HUES64 (cell line): ENCODE measurements around the gene HMCES.

Experiments used
- H3K27ac ChIP-seq: 2 replicates; pipeline ENCODE4 v1.7.0; 2013; ENCODE audit warnings: low read depth, low read length, inconsistent platforms
- H3K27me3 ChIP-seq: 2 replicates; pipeline ENCODE4 v1.6.1; 2013; ENCODE audit warnings: mild to moderate bottlenecking, low read length; ENCODE audit not compliant: insufficient read depth
- H3K36me3 ChIP-seq: 2 replicates; pipeline ENCODE4 v1.6.1; 2013; ENCODE audit warnings: mild to moderate bottlenecking, low read length; ENCODE audit not compliant: insufficient read depth
- H3K4me1 ChIP-seq: 2 replicates; pipeline ENCODE4 v1.6.1; 2013; ENCODE audit warnings: mild to moderate bottlenecking, low read length, moderate library complexity; ENCODE audit not compliant: insufficient read depth
- H3K4me3 ChIP-seq: 2 replicates; pipeline ENCODE4 v1.5.1; 2013; ENCODE audit warnings: mild to moderate bottlenecking, low read length, moderate library complexity
- H3K9ac ChIP-seq: 2 replicates; pipeline ENCODE4 v1.6.1; 2013; ENCODE audit warnings: mild to moderate bottlenecking, low read depth, low read length
- H3K9me3 ChIP-seq: 2 replicates; pipeline ENCODE4 v1.6.1; 2013; ENCODE audit warnings: low read depth, low read length; ENCODE audit not compliant: insufficient read depth
- WGBS: fragments of 150-250, 120-280 bp; methylation state at CpG from one replicate; pipeline ENCODE4 v1.1.7; 2013; ENCODE audit warnings: missing lambda C conversion rate; 5-methylcytosine and 5-hydroxymethylcytosine counted together

The HMCES gene

DNA sequence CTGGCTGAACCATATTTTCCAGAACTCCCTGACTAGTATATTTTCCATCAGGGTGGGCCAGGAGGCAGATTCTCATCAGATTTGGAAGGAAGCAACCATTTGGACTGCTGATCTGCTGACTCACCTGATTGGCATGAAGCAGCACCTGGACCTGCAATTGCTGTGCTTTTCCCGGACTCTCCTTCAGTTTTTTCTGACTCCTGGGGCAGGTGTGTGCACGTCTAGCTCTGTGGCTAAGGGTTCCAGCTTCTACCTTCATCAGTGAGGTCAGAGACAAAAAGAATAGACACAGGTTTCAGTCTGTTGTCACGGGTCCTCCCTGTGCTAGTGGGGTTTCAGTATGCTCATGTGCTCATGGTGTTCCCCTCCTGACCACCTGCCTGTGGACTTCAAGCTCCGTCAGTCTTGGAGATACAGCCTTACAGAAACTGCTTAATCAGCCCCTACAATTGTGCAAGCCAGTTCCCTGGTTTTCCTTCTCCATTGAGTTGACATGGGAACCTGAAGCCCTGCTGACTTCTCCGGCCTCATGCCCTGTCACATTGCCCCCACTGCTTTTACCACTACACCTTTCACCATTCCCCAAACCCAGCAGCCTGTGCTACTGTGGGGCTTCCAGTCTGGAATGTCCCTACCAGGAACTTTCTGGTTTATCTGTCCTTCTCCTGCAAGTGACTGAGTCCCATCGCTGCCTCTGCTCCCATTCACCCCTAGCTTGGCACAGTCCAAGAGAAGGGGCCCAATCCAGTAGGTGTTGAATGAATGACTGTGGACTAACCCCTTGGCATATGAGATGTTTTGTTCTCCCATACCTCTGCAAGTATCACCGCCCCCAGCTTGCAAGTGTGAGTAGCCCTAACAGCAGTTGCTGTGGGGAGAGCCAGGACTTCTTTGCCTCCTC is 31.7 kb downstream of the HMCES start:
- no peak overlapping the region for H3K4me3 ChIP-seq
- H3K27ac ChIP-seq: no peak overlapping the region
- no peaks in the 10 kb centered on the region for H3K27me3 ChIP-seq
- H3K4me1 ChIP-seq: peaks cover 12% of the 10 kb centered on the region
- no peaks in the 10 kb centered on the region for H3K36me3 ChIP-seq
- H3K9me3 ChIP-seq: no peaks in the 10 kb centered on the region
- no peak overlapping the region for H3K9ac ChIP-seq
- 87% methylated on average over 7 of the region's 7 CpGs for WGBS

DNA sequence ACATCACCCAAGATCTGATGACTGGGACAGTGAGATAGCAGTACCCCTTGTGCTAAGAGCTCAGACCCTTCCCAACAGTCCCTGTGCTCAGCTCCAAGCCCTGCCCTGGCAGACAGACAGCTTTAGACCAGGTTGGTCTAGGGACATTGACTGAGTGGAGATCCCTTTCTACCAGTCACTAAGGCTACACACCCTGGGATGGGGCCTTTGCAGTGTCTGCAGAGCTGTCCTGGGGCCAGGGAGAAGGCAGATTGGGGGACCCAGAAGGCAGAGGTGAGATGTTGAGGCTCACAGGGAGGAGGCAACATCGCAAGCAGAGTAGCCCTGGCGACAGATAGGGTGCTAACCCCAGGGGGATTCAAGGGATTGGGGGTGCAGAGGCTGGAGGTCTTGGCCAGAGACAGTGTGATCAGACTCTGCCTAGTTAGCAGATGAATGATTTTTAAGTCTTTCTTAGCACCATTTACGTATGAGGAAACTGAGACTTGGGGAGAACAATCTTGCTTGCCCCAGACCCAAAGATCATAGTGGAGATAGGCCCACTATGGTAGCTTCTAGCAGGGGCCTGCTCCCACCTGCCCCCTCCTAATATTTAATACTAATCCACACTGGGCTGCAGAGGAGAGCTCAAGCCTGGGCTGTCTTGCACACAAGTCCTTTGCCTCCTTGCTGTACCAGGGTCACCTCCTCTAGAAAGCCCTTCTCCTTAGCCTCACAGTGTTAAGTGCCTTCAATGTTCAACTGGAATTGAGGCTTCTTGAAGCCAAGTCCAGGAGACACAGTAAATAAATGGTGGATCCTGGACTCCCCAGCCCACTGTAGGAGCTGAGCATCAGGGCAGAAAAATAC is 32.6 kb downstream of the HMCES start:
- H3K9ac ChIP-seq: no peak overlapping the region
- H3K27ac ChIP-seq: no peak overlapping the region
- WGBS: 96% methylated on average over 3 of the region's 3 CpGs
- H3K27me3 ChIP-seq: no peaks in the 10 kb centered on the region
- no peak overlapping the region for H3K4me3 ChIP-seq
- no peaks in the 10 kb centered on the region for H3K9me3 ChIP-seq
- H3K4me1 ChIP-seq: peaks cover 9% of the 10 kb centered on the region
- no peaks in the 10 kb centered on the region for H3K36me3 ChIP-seq

DNA sequence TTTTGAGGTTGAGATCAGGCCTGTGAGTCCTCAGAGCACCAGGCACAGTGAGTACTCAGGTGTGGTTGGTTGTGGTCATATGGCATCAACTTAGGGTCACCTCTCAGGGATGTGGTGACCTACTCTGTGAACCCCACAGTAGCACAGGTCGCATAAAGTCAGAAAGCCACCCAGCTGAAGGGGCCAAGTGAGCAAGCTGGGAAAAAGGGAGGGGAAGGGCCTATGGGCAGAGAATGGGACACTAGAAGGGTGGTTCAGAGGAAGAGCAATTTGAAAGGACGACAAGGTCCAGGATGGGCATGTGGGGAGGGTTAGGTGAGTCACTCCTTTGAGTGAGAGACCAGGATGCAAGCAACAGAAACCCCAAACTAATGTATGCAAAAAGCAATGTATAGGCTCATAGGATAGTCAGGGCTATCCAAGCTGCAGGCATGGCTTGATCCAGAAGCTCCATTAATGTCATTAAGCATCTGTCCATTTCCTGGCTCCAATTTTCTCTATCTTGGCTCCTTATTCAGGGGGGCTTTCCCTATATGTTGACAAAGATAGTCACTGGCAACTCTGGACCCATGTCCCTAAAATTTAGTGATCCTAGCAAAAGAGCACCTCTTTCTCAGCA is 33.5 kb downstream of the HMCES start:
- H3K27ac ChIP-seq: no peak overlapping the region
- H3K9ac ChIP-seq: no peak overlapping the region
- H3K9me3 ChIP-seq: no peaks in the 10 kb centered on the region
- H3K27me3 ChIP-seq: no peaks in the 10 kb centered on the region
- H3K4me3 ChIP-seq: no peak overlapping the region
- H3K36me3 ChIP-seq: no peaks in the 10 kb centered on the region
- 81% methylated on average over 2 of the region's 2 CpGs for WGBS
- H3K4me1 ChIP-seq: peaks cover 9% of the 10 kb centered on the region

DNA sequence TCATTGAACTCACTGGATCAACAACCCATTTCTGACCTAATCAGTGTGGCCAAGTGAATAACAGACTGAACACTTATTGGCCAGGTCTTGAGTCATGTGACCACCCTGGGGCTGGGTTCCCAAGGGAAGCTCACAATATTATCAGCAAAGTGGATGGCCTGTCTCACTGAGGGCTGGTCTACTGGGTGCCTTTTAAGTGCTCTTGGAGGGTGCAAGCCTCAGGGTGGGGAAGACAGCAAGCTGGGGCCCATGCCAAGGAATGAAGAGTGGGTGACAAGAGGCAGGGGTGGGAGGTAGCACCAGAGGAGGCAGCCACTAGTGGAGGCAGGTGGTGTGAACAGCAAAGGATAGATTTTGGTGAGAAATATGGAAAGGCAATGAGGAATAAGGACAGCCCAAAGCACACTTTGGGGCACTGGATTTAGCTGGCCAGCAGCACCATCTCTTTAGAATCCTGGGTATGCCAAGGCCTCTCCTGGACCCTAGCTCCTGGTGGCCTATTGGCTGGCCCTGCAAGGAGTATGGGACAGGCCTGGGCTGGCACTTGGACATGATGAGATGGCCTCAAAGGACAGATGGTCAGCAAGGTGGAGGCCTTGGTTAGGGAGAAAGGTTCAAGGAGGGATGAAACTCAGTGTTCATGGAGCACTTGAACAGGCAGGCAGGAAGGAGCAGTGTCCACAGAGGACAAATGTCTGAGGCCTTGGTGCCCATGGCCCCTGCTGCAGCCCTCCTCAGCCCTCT is 34.2 kb downstream of the HMCES start:
- Histone ChIP-seq H3K27ac (no peak overlapping the region), H3K9ac (no peak overlapping the region), H3K27me3 (no peaks in the 10 kb centered on the region), H3K4me1 (peaks cover 9% of the 10 kb centered on the region), H3K36me3 (no peaks in the 10 kb centered on the region), H3K9me3 (no peaks in the 10 kb centered on the region), H3K4me3 (no peak overlapping the region)

DNA sequence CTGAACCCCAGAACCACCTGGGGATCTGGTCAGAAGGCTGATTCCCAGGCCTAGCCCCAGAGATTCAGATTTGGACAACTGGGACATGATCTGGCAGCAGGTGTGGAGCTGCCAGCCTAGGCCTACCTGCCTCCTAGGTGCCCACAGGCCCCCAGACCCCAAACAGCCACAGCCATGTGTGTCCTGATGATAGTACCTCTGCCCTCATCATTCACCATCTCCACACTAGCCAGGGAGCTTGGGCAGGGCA is 34.7 kb downstream of the HMCES start:
- no peak overlapping the region for H3K9ac ChIP-seq
- no peaks in the 10 kb centered on the region for H3K27me3 ChIP-seq
- H3K9me3 ChIP-seq: no peaks in the 10 kb centered on the region
- H3K4me1 ChIP-seq: peaks cover 9% of the 10 kb centered on the region
- H3K4me3 ChIP-seq: no peak overlapping the region
- H3K36me3 ChIP-seq: no peaks in the 10 kb centered on the region
- no peak overlapping the region for H3K27ac ChIP-seq

DNA sequence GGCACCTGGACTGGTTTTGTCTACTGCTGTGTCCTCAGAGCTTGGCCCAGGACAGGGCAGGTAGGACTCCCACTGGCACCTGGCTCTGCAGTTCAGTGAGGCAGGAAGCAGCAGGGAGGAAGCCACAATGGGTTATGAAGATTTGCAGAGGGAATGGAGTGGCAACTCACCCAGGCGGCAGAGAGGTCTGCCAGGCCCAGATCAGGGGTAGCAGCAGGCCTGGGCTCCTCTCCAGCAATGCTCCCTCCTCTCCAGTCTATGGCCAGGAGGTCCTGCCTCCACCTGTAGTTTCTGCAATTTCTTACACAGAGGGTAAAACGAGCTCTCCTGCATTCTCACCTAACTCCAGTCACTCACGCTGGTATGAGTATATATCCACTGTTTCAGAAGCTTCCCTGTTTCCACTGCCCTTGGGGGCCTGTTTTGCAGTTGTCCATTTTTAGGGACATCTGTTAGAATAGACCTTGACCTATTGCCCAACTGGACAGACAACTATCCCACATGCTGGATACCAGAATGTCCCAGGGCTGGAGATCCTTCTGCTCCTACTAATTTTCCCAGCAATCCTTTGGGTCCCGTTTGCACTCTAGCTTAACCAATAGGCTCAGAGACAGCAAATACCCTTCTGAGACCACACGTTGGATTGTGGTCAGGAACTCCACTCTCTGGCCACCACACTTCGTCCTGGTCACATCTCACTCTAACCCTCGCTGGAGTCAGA is 35.2 kb downstream of the HMCES start:
- Histone ChIP-seq H3K36me3 (no peaks in the 10 kb centered on the region), H3K4me3 (peak overlapping the region; percentile 95), H3K4me1 (peaks cover 9% of the 10 kb centered on the region), H3K27me3 (no peaks in the 10 kb centered on the region), H3K27ac (no peak overlapping the region), H3K9me3 (no peaks in the 10 kb centered on the region), H3K9ac (peak overlapping the region; percentile 85; the same call in 1 of the 2 replicates)
- 68% methylated on average over 7 of the region's 7 CpGs for WGBS

DNA sequence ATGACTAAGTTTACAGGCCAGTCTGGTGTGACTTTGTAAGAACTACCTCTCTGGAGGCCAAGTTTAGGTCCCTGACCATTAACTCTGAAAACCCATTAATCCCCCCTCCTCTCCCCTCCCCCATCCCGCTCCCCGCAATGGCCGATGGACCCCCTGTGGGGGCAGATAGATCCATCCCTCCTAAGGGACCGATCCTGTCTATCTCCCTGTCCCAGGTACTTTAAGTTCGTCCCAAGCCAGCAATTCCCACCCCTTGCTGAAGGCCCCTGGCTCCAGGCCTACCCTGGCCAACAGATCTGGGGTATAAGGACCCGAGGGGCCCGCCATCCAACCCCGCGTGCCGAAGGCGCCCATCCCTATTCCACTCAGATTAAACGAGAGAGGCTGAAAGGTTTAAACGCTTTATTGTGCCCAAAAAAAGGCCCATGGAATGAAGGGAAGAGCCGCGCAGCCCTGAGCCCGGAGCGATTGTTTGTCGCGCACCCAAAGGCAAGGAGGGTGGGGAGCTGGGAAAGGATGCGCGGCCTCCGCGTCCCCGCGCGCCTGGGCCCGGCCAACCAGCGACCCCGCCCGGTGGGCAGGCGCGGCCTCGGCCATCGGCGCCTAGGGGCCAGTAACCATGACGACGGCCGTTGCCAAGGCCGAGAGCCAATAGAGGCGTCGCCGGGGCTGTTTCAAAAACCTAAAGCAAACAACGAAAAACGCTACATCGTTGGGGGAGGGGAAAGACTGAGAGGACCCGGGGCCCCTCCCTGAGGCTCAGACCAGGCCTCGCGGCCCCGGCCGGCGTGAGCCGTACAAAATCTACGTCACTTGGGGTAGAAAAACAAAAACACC is 35.9 kb downstream of the HMCES start:
- no peaks in the 10 kb centered on the region for H3K9me3 ChIP-seq
- H3K27ac ChIP-seq: peak overlapping the region; percentile 64; the same call in 1 of the 2 replicates
- no peaks in the 10 kb centered on the region for H3K27me3 ChIP-seq
- peaks cover 9% of the 10 kb centered on the region for H3K4me1 ChIP-seq
- peak overlapping the region; percentile 95 for H3K4me3 ChIP-seq
- H3K36me3 ChIP-seq: no peaks in the 10 kb centered on the region
- WGBS: 3% methylated on average over 53 of the region's 53 CpGs
- peak overlapping the region; percentile 85 for H3K9ac ChIP-seq

DNA sequence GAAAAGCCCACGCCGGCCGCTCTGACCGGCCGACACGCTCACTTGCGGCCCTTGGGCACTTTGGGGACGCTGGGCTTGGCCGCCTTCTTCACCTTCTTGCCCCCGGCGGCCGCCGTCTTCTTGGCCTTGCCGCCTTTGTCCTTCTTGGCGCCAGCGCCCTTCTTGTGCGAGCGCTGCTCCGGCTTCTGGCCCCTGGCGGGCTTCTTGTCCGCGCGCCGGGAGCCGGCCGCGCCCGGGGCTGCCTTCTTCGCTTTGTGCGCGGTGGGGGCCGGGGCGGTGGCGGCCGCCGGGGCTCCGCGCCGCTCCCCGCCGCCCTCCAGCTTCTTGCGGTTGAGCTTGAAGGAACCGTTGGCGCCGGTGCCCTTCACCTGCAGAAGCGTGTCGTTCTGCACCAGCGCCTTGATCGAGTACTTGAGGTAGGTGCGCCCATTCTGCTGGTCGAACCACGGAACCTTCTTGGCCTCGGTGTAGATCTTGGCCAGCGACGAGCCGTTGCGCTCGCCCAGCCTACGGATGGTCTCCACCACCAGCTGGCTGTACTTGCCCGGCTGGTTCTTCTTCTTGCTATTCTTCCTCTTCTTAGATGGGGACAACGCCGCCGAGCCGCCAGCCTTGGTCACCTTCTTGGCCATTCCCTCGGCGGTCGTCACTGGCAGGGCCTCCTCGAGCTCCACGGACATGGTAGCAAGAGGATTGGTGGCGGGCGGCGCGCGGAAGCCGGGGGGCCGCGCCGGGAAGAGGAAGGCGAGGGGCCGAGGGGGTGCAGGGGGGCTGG is 36.7 kb downstream of the HMCES start:
- H3K27me3 ChIP-seq: no peaks in the 10 kb centered on the region
- no peaks in the 10 kb centered on the region for H3K9me3 ChIP-seq
- H3K4me3 ChIP-seq: peak overlapping the region; percentile 95
- peaks cover 6% of the 10 kb centered on the region for H3K4me1 ChIP-seq
- H3K36me3 ChIP-seq: 0 out of 2 replicates have a peak, but pooled peaks cover 3% of the 10 kb centered on the region
- H3K27ac ChIP-seq: peak overlapping the region; percentile 51; the same call in 1 of the 2 replicates
- WGBS: under 1% methylated on average over 80 of the region's 80 CpGs
- peak overlapping the region; percentile 85 for H3K9ac ChIP-seq

DNA sequence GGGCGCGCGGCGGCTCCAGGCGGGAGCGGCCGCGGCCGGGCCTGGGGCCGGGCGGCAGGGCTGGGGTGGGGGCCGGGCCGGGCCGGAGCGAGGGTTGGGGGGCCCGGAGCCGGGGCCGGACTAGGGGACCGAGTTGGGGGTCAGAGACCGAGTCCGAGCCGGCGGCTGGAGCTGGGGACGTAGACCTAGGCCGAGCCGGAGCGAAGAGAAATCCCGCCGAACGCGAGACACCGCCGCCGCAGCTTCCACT is 37.3 kb downstream of the HMCES start:
- under 1% methylated on average over 34 of the region's 34 CpGs for WGBS
- peaks cover 6% of the 10 kb centered on the region for H3K4me1 ChIP-seq
- no peaks in the 10 kb centered on the region for H3K9me3 ChIP-seq
- no peak overlapping the region for H3K27ac ChIP-seq
- peaks cover 8% of the 10 kb centered on the region for H3K36me3 ChIP-seq
- peak overlapping the region; percentile 95 for H3K4me3 ChIP-seq
- peak overlapping the region; percentile 85 for H3K9ac ChIP-seq
- no peaks in the 10 kb centered on the region for H3K27me3 ChIP-seq
